Measurements from ENCODE around the gene CCBE1.

DNA sequence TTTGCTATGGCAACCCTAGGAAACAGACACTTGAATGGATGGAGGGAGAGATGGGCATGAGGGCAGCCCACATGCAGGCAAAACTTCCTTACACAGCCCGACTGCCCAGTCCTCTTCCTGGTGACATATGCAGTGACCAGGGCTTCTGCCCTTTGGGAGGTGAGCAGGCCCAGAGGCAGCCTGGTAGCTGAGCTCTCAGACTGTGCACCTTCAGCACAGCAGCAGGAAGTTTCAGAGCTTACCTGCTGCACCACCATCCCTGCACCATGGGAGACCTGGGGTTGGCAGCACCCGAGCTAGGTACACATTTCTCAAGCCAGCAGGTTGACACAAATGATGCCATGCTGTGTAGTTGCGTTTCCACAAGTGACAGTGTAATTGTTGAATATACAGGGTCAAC lies 240.6 kb downstream of the CCBE1 start:
- TF ChIP-seq ZBTB7A (IDR thresholded peaks at IDR 0.05; ENCODE audit: low read depth) (no peak), EP300 (IDR thresholded peaks at IDR 0.05; ENCODE audit: borderline replicate concordance) (no peak), CREB1 (IDR thresholded peaks at IDR 0.05; ENCODE audit: low read depth) (no peak), CEBPB (IDR thresholded peaks at IDR 0.05) (no peak), YY1 (IDR thresholded peaks at IDR 0.05; ENCODE audit: low read depth) (no peak)

All from Ishikawa (cell line).